A673 (cell line): ENCODE measurements around the gene MYOG. TPM values are rescaled to one million over a fixed set of nuclear protein-coding genes. Genes with fewer than 3 reads are reported as not detected.

ENCODE experiments used
- BruUV-seq: library from RNA; stranded (reverse); fragments of 400-500 nt; replicated peaks from 2 replicates; lab custom pipeline; 2021; lab: Mats Ljungman, UMichigan
- CTCF ChIA-PET: fragments of 300-600 bp; sonication (Branson Sonifier 250); formaldehyde crosslinking; loops from one replicate; lab custom pipeline; 2022; ENCODE audit warnings: antibody characterized with exemption; lab: Charles Lee
- POLR2A ChIA-PET: fragments of 300-600 bp; sonication (Branson Sonifier 250); formaldehyde crosslinking; loops from one replicate; lab custom pipeline; 2022; ENCODE audit warnings: antibody characterized with exemption; ENCODE audit not compliant: low non-redundant PET; lab: Charles Lee
- DNase-seq: peaks from one replicate; pipeline ENCODE4 v3.0.0-alpha.2; 2015; ENCODE audit warnings: low spot score
- H3K27ac ChIP-seq: fragments of 200-600 bp; sonication (generic); 2 replicates; pipeline ENCODE4 v1.5.1; 2016; ENCODE audit warnings: mixed run types, low read depth, mild to moderate bottlenecking, mixed read lengths, antibody characterized with exemption, low read length; ENCODE audit not compliant: poor library complexity, severe bottlenecking
- H3K27me3 ChIP-seq: fragments of 200-600 bp; sonication (generic); replicated peaks from 2 replicates; pipeline ENCODE4 v1.6.1; 2017; ENCODE audit warnings: mixed run types, low read depth, mild to moderate bottlenecking, mixed read lengths, antibody characterized with exemption, low read length; ENCODE audit not compliant: insufficient read depth, poor library complexity
- H3K36me3 ChIP-seq: fragments of 200-600 bp; sonication (generic); 2 replicates; pipeline ENCODE4 v1.6.1; 2016; ENCODE audit warnings: mixed run types, mild to moderate bottlenecking, mixed read lengths, antibody characterized with exemption, low read length; ENCODE audit not compliant: insufficient read depth, poor library complexity, severe bottlenecking
- H3K4me1 ChIP-seq: fragments of 200-600 bp; sonication (generic); 2 replicates; pipeline ENCODE4 v1.6.1; 2017; ENCODE audit warnings: mixed run types, mild to moderate bottlenecking, mixed read lengths, antibody characterized with exemption, low read length; ENCODE audit not compliant: insufficient read depth, poor library complexity, severe bottlenecking
- H3K4me3 ChIP-seq: fragments of 200-600 bp; sonication (generic); 2 replicates; pipeline ENCODE4 v1.5.1; 2016; ENCODE audit warnings: low read depth, mixed run types, mild to moderate bottlenecking, mixed read lengths, low read length; ENCODE audit not compliant: poor library complexity, severe bottlenecking
- H3K9me3 ChIP-seq: fragments of 200-600 bp; sonication (generic); 2 replicates; pipeline ENCODE4 v1.6.1; 2016; ENCODE audit warnings: mixed run types, low read depth, mild to moderate bottlenecking, mixed read lengths, antibody characterized with exemption, low read length; ENCODE audit not compliant: poor library complexity, severe bottlenecking
- EZH2 ChIP-seq: fragments of 200-600 bp; sonication (generic); IDR thresholded peaks from 2 replicates; pipeline ENCODE4 v1.6.1; 2017; ENCODE audit warnings: borderline replicate concordance, low read depth, mild to moderate bottlenecking, mixed read lengths, antibody characterized with exemption, low read length; ENCODE audit not compliant: poor library complexity, severe bottlenecking
- intact Hi-C: fragments of 100-400 bp; cut with micrococcal nuclease; formaldehyde crosslinking; loops from one replicate; pipeline ENCODE4 v1.10.0; 2022; ENCODE audit not compliant: unreplicated experiment
- total RNA-seq: library from RNA; stranded (reverse); gene quantifications from 2 replicates; pipeline ENCODE4 v1.2.3, GENCODE V29; 2021
- TF ChIP-seq, protein P1 (sequence below): fragments of 300-800, 200-600 bp; sonication (generic); conservative IDR thresholded peaks from 2 replicates; pipeline ENCODE4 v1.5.1; 2017; ENCODE audit warnings: low read depth, mild to moderate bottlenecking, antibody characterized with exemption, low read length, moderate library complexity, mixed read lengths

The MYOG gene
- total RNA-seq, 1 experiment from 2014 or later = not detected

DNA sequence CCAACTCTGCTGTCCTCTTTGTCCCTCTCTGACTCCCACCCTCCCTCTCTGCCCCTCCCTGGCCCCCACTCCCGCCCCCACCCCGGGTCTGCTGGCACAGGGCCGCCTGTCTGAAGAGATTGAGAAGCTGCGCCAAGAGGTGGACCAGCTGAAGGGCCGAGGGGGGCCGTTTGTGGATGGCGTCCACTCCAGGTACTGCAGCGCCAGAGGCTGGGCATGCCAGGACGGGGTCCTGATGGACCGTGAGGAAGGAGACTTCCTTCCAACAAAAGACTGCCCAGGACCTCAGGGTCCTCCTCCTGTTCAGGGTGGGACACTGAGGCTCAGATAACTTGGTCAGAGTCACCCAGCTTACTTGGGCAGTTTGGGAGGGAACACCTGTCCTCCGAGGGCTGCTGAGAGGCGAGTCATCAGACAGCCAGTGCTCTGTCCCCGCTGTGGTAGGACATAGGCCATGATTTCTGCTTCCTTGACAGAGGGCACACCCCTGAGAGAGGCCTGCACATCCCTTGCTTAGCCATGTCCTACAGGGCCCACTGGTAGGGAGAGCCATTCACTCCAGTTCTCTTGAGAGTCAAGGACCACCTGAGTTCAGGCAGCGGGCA is 36.1 kb downstream of the MYOG start:
- no peaks in the 10 kb centered on the region for H3K36me3 ChIP-seq
- H3K4me1 ChIP-seq = peaks cover 21% of the 10 kb centered on the region
- H3K4me3 ChIP-seq = no peak overlapping the region
- POLR2A ChIA-PET = no interaction called here
- no TSS peak for BruUV-seq
- CTCF ChIA-PET = no interaction called here
- intact Hi-C loops = no loop called here
- TF ChIP-seq, protein P1, sequence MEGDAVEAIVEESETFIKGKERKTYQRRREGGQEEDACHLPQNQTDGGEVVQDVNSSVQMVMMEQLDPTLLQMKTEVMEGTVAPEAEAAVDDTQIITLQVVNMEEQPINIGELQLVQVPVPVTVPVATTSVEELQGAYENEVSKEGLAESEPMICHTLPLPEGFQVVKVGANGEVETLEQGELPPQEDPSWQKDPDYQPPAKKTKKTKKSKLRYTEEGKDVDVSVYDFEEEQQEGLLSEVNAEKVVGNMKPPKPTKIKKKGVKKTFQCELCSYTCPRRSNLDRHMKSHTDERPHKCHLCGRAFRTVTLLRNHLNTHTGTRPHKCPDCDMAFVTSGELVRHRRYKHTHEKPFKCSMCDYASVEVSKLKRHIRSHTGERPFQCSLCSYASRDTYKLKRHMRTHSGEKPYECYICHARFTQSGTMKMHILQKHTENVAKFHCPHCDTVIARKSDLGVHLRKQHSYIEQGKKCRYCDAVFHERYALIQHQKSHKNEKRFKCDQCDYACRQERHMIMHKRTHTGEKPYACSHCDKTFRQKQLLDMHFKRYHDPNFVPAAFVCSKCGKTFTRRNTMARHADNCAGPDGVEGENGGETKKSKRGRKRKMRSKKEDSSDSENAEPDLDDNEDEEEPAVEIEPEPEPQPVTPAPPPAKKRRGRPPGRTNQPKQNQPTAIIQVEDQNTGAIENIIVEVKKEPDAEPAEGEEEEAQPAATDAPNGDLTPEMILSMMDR = no peak
- TF ChIP-seq EZH2 = no peak
- H3K9me3 ChIP-seq = no peaks in the 10 kb centered on the region
- H3K27ac ChIP-seq = no peak overlapping the region
- no peak for DNase-seq
- H3K27me3 ChIP-seq = no peaks in the 10 kb centered on the region

DNA sequence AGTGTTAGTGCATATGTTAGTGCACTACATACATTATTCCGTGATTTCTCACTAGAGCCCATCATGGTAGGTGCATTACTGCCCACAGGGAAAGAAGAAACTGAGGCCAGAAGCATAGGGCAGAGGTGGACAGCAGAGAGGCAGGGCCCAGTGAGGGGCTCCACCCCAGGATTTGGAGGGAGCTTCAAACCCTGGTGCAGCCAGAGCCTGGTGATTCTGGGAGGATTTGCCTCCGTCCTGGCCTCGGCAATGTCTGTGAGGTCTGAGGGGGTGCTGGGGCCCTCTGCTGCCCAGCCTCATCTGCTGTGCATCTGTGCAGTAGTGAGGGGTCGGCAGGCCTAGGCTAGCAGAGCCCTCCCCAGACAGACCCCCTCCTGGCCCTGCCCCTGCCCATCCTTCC is 36.7 kb downstream of the MYOG start:
- Histone ChIP-seq H3K27ac (no peak overlapping the region), H3K36me3 (no peaks in the 10 kb centered on the region), H3K4me1 (peaks cover 21% of the 10 kb centered on the region), H3K4me3 (no peak overlapping the region), H3K27me3 (no peaks in the 10 kb centered on the region), H3K9me3 (no peaks in the 10 kb centered on the region)
- no peak for DNase-seq
- intact Hi-C loops = no loop called here
- BruUV-seq = no TSS peak
- POLR2A ChIA-PET = no interaction called here
- CTCF ChIA-PET = no interaction called here
- no peak for TF ChIP-seq EZH2
- TF ChIP-seq, protein P1 = no peak

DNA sequence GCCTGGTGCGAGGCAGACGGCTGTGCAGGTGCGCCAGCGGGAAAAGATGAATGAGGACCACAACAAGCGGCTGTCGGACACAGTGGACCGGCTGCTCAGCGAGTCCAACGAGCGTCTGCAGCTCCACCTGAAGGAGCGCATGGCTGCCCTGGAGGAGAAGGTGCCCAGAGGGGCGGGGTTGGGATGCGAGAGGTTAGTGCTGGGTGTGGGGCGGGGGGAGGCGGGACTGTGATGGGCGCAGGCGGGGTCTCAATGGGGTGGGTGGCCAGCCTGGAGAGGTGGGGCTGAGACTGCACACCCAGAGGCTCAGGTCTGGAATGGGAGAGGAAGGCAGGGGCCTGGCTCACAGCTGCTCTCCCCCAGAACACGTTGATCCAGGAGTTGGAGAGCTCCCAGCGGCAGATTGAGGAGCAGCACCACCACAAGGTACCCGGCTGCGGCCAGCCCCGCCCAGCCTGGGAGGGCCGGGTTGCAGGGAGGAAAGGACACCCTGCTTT is 37.2 kb downstream of the MYOG start:
- H3K9me3 ChIP-seq = no peaks in the 10 kb centered on the region
- H3K27me3 ChIP-seq = no peaks in the 10 kb centered on the region
- intact Hi-C loops = no loop called here
- no TSS peak for BruUV-seq
- H3K4me1 ChIP-seq = peaks cover 21% of the 10 kb centered on the region
- H3K27ac ChIP-seq = no peak overlapping the region
- POLR2A ChIA-PET = no interaction called here
- DNase-seq = no peak
- no peaks in the 10 kb centered on the region for H3K36me3 ChIP-seq
- CTCF ChIA-PET = interaction anchor here (0.6 kb wide), 1 partner anchor 35 kb away, joined by 3 read pairs; no protein-coding TSS in a partner anchor
- TF ChIP-seq, protein P1 = no peak
- TF ChIP-seq EZH2 = no peak
- H3K4me3 ChIP-seq = no peak overlapping the region
